Panc1 (cell line): Measurements from ENCODE around the gene UBE2O. TPM values are rescaled to one million over a fixed set of nuclear protein-coding genes. Genes with fewer than 3 reads are reported as not detected.
A peak's percentile ranks its signal among the peaks of the same experiment; 100 is the strongest.

ENCODE experiments used
- ATAC-seq: fragments of 200-7000 bp; cut with Tn5 transposase; 2 replicates; pipeline ENCODE4 v1.9.1; 2020; ENCODE audit warnings: mild to moderate bottlenecking, moderate library complexity
- BruUV-seq: library from RNA; stranded (reverse); fragments of 400-500 nt; replicated peaks from 2 replicates; lab custom pipeline; 2021; lab: Mats Ljungman, UMichigan
- CTCF ChIA-PET: fragments of 300-600 bp; sonication (Branson Sonifier 250); formaldehyde crosslinking; loops from one replicate; lab custom pipeline; 2022; ENCODE audit warnings: antibody characterized with exemption; lab: Charles Lee
- POLR2A ChIA-PET: fragments of 300-600 bp; sonication (Branson Sonifier 250); formaldehyde crosslinking; loops from one replicate; lab custom pipeline; 2022; ENCODE audit warnings: antibody characterized with exemption; lab: Charles Lee
- DNase-seq: peaks from one replicate; pipeline ENCODE4 v3.0.0-alpha.2; 2010; ENCODE audit warnings: low read depth, low spot score
- H3K27ac ChIP-seq: 2 replicates; pipeline ENCODE4 v1.5.1; 2011; ENCODE audit warnings: mild to moderate bottlenecking, low read length, inconsistent platforms
- H3K27me3 ChIP-seq: fragments of 200-500 bp; sonication (Bioruptor generic); 2 replicates; pipeline ENCODE4 v1.6.0; 2014; ENCODE audit warnings: low read length, inconsistent platforms; ENCODE audit not compliant: control insufficient read depth, insufficient read depth
- H3K36me3 ChIP-seq: fragments of 200-500 bp; sonication (Bioruptor generic); 2 replicates; pipeline ENCODE4 v1.5.1; 2014; ENCODE audit warnings: inconsistent platforms, mild to moderate bottlenecking, low read length, moderate library complexity; ENCODE audit not compliant: control insufficient read depth, insufficient read depth
- H3K4me1 ChIP-seq: 2 replicates; pipeline ENCODE4 v1.5.1; 2011; ENCODE audit warnings: inconsistent platforms, mild to moderate bottlenecking, low read length, moderate library complexity; ENCODE audit not compliant: control insufficient read depth, insufficient read depth
- H3K4me3 ChIP-seq, 2 experiments: 2 replicates each; pipeline ENCODE4 v1.5.1; 2011 to 2012; ENCODE audit warnings: low read depth in 2 of 2, low read length in 2 of 2, mild to moderate bottlenecking in 2 of 2, inconsistent platforms in 1 of 2, moderate library complexity in 1 of 2
- H3K9me3 ChIP-seq: fragments of 200-500 bp; sonication (Bioruptor generic); 2 replicates; pipeline ENCODE4 v1.5.1; 2014; ENCODE audit warnings: low read depth, mild to moderate bottlenecking, inconsistent platforms, low read length, moderate library complexity; ENCODE audit not compliant: control insufficient read depth, insufficient read depth
- POLR2AphosphoS5 ChIP-seq: IDR thresholded peaks from 2 replicates; pipeline ENCODE4 v1.6.1; 2012; ENCODE audit warnings: mild to moderate bottlenecking, low read depth, low read length, moderate library complexity
- SIN3A ChIP-seq: IDR thresholded peaks from 2 replicates; pipeline ENCODE4 v1.6.1; 2012; ENCODE audit warnings: low read depth, mild to moderate bottlenecking, low read length, moderate library complexity, borderline replicate concordance; ENCODE audit not compliant: insufficient read depth
- TCF7L2 ChIP-seq: IDR thresholded peaks from 2 replicates; pipeline ENCODE4 v1.6.1; 2011; ENCODE audit warnings: mild to moderate bottlenecking, low read depth, low read length, inconsistent platforms
- in situ Hi-C: cut with HindIII; loops from 2 replicates; pipeline ENCODE4 v1.10.0; 2016; ENCODE audit warnings: low sequenced_read_pairs, low pct_unique_long_range_greater_than_20kb
- intact Hi-C: fragments of 100-400 bp; cut with micrococcal nuclease; formaldehyde crosslinking; loops from one replicate; pipeline ENCODE4 v1.10.0; 2022; ENCODE audit not compliant: unreplicated experiment
- total RNA-seq: library from RNA; stranded (reverse); gene quantifications from one replicate; pipeline ENCODE4 v1.2.1, GENCODE V29; 2021; ENCODE audit not compliant: unreplicated experiment
- TF ChIP-seq, protein P1 (sequence below), 2 experiments: IDR thresholded peaks; 2 replicates each; pipeline ENCODE4 v1.6.1; 2011 to 2012; ENCODE audit warnings: low read depth in 2 of 2, control low read depth in 1 of 2, low read length in 1 of 2, mild to moderate bottlenecking in 1 of 2, moderate library complexity in 1 of 2; ENCODE audit not compliant: insufficient read depth in 1 of 2
- TF ChIP-seq, protein P2 (sequence below): fragments of 450-650 bp; IDR thresholded peaks from 2 replicates; pipeline ENCODE4 v1.5.1; 2017; ENCODE audit warnings: mild to moderate bottlenecking

UBE2O gene
- total RNA-seq, 1 experiment from 2014 or later = 47.5 TPM

DNA sequence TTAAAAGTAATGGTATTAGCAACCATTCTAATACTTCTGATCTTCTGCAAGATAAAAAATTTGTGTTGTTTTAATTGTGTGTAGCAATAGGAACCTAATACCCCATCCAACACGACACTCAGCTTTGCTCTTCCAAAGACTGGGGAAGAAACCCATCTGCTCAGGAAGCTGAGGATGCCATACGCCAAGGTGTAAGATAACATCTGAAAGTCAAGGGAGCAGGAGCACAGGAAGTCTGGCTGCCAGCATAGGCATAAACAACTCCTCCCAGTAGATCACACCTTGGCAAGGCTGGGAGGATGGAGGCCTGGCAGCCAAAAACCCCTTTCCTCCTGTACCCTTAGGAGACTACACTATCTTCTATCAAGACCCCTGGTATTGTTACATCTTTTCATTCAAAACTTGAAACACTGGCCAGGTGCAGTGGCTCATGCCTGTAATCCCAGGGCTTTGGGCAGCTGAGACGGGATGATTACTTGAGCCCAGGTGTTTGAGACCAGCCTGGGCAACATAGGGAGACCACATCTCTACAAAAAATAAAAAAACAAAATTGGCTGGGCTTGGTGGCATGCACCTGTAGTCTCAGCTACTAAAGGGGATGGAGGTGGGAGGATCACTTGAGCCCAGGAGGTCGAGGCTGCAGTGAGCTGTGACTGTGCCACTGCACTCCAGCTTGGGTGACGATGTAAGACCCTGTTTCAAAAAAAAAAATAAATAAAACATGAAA, 74.2 kb downstream of the UBE2O start:
- intact Hi-C loops (no loop called here), in situ Hi-C loops (no loop called here)
- ATAC-seq = no peak
- H3K9me3 ChIP-seq = no peaks in the 10 kb centered on the region
- no peaks in the 10 kb centered on the region for H3K27me3 ChIP-seq
- DNase-seq = no peak
- no peak overlapping the region for H3K4me3 ChIP-seq
- POLR2A ChIA-PET = no interaction called here
- CTCF ChIA-PET = no interaction called here
- H3K27ac ChIP-seq = no peak overlapping the region
- peaks cover 10% of the 10 kb centered on the region; the same call in 1 of the 2 replicates for H3K4me1 ChIP-seq
- TF ChIP-seq, protein P1, sequence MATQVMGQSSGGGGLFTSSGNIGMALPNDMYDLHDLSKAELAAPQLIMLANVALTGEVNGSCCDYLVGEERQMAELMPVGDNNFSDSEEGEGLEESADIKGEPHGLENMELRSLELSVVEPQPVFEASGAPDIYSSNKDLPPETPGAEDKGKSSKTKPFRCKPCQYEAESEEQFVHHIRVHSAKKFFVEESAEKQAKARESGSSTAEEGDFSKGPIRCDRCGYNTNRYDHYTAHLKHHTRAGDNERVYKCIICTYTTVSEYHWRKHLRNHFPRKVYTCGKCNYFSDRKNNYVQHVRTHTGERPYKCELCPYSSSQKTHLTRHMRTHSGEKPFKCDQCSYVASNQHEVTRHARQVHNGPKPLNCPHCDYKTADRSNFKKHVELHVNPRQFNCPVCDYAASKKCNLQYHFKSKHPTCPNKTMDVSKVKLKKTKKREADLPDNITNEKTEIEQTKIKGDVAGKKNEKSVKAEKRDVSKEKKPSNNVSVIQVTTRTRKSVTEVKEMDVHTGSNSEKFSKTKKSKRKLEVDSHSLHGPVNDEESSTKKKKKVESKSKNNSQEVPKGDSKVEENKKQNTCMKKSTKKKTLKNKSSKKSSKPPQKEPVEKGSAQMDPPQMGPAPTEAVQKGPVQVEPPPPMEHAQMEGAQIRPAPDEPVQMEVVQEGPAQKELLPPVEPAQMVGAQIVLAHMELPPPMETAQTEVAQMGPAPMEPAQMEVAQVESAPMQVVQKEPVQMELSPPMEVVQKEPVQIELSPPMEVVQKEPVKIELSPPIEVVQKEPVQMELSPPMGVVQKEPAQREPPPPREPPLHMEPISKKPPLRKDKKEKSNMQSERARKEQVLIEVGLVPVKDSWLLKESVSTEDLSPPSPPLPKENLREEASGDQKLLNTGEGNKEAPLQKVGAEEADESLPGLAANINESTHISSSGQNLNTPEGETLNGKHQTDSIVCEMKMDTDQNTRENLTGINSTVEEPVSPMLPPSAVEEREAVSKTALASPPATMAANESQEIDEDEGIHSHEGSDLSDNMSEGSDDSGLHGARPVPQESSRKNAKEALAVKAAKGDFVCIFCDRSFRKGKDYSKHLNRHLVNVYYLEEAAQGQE (IDR thresholded peaks at IDR 0.05; ENCODE audit: insufficient read depth in 1 of 2, low read depth in 2 of 2, low read length in 1 of 2) = no peak
- TF ChIP-seq, protein P2, sequence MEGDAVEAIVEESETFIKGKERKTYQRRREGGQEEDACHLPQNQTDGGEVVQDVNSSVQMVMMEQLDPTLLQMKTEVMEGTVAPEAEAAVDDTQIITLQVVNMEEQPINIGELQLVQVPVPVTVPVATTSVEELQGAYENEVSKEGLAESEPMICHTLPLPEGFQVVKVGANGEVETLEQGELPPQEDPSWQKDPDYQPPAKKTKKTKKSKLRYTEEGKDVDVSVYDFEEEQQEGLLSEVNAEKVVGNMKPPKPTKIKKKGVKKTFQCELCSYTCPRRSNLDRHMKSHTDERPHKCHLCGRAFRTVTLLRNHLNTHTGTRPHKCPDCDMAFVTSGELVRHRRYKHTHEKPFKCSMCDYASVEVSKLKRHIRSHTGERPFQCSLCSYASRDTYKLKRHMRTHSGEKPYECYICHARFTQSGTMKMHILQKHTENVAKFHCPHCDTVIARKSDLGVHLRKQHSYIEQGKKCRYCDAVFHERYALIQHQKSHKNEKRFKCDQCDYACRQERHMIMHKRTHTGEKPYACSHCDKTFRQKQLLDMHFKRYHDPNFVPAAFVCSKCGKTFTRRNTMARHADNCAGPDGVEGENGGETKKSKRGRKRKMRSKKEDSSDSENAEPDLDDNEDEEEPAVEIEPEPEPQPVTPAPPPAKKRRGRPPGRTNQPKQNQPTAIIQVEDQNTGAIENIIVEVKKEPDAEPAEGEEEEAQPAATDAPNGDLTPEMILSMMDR = no peak
- TF ChIP-seq SIN3A = no peak
- no peak for TF ChIP-seq POLR2AphosphoS5
- no peak for TF ChIP-seq TCF7L2
- H3K36me3 ChIP-seq = no peaks in the 10 kb centered on the region
- no TSS peak for BruUV-seq

DNA sequence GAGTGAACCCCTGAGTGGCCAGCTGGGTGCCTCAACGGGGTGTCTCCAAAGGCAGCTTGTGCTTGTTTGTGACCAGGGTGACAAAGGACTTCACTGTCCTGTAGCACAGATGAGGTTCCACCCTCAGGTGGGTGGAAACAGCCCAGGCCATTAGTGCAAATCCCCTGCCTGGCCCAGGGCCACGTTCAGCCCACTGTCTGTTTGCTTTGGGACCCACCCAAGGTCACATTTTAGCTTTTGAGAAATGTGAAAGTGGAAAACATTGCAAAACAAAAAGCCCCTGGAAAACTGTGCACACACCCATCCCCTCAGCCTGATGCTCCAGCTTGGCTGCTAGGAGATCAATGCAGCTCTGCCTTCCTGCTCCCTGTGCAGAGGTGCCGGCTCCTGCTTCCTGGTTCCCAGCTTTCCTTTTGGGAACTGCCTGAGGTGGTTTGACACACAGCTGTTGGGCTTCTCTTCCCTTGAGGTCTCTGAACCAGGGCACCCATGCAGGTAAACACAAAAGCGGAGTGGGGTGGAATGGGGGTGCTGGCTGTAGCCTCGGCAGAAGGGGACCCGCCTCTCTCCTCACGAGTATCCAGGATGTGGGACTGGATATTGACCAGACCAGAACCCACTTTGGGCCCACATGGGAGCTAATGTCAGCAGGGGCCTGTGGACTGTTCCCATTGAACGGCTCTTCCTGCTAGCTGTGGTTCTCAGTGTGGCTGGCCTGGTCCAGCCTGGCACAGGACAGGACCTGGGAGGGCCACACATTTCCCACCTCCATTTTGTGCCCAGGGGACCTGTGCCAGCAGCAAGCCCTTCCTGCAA, 76.4 kb downstream of the UBE2O start:
- ChIA-PET CTCF (interaction anchor here (0.5 to 1.2 kb wide), 4 partner anchors 9 to 747 kb away, joined by 3 to 15 read pairs (median 6); no protein-coding TSS in a partner anchor), POLR2A (no interaction called here)
- intact Hi-C loops = no loop called here

More for the DNA sequence above, 76.4 kb downstream of the UBE2O start:
- no peaks in the 10 kb centered on the region for H3K27me3 ChIP-seq
- no peaks in the 10 kb centered on the region; the same call in 1 of the 2 replicates for H3K4me1 ChIP-seq
- H3K27ac ChIP-seq = no peak overlapping the region
- in situ Hi-C loops = no loop called here
- no peak for DNase-seq
- 0 out of 2 replicates have a peak, but pooled peaks have one; percentile 24 for ATAC-seq
- H3K4me3 ChIP-seq = no peak overlapping the region
- BruUV-seq = no TSS peak
- TF ChIP-seq TCF7L2 (no peak), POLR2AphosphoS5 (no peak), SIN3A (no peak)
- TF ChIP-seq, protein P1 (IDR thresholded peaks at IDR 0.05; ENCODE audit: insufficient read depth in 1 of 2, low read depth in 2 of 2, low read length in 1 of 2) = no peak
- TF ChIP-seq, protein P2 = no peak
- no peaks in the 10 kb centered on the region for H3K9me3 ChIP-seq
- no peaks in the 10 kb centered on the region for H3K36me3 ChIP-seq
